ENCODE data around the gene PHF2.

Gene PHF2

DNA sequence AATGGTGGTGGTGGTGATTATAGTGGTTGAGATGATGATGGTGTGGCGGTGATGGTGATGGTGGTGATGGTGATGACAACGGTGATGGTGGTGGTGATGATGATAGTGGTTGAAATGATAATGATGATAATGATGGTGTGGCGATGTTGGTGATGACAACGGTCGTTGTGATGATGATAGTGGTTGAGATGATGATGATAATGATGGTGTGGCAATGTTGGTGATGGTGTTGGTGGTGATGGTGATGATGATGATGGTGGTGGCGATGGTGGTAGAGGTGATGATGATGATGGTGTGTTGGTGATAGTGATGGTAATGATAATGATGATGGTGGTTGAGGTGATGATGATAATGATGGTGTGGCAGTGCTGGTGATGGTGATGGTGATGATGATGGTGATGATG, 48.0 kb downstream of the PHF2 start:
- H3K4me3 ChIP-seq (ENCODE audit: low read depth, low read length): no peak overlapping the region
- no peak for DNase-seq (ENCODE audit: low read depth)
- TF ChIP-seq, protein P1, sequence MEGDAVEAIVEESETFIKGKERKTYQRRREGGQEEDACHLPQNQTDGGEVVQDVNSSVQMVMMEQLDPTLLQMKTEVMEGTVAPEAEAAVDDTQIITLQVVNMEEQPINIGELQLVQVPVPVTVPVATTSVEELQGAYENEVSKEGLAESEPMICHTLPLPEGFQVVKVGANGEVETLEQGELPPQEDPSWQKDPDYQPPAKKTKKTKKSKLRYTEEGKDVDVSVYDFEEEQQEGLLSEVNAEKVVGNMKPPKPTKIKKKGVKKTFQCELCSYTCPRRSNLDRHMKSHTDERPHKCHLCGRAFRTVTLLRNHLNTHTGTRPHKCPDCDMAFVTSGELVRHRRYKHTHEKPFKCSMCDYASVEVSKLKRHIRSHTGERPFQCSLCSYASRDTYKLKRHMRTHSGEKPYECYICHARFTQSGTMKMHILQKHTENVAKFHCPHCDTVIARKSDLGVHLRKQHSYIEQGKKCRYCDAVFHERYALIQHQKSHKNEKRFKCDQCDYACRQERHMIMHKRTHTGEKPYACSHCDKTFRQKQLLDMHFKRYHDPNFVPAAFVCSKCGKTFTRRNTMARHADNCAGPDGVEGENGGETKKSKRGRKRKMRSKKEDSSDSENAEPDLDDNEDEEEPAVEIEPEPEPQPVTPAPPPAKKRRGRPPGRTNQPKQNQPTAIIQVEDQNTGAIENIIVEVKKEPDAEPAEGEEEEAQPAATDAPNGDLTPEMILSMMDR (IDR thresholded peaks at IDR 0.05; ENCODE audit: low read depth, low read length, missing control alignments): no peak

DNA sequence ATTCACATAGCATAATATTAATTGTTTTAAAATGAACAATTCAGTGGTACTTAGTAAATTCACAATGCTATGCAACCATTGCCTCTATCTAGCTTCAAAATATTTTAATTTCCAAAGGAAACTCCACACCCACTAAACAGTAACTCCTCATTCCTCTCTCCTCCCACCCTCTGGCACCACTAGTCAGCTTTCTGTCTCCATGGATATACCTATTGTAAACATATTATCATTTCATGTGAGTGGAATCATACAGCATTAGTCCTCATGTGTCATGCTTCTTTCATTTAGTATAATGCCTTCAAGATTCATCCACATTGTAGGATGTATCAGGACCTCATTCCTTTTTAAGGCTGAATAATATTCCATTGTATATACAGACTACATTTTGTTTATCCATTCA, 48.6 kb downstream of the PHF2 start:
- no peak overlapping the region for H3K4me3 ChIP-seq (ENCODE audit: low read depth, low read length)
- no peak for DNase-seq (ENCODE audit: low read depth)
- TF ChIP-seq, protein P1 (IDR thresholded peaks at IDR 0.05; ENCODE audit: low read depth, low read length, missing control alignments): no peak

DNA sequence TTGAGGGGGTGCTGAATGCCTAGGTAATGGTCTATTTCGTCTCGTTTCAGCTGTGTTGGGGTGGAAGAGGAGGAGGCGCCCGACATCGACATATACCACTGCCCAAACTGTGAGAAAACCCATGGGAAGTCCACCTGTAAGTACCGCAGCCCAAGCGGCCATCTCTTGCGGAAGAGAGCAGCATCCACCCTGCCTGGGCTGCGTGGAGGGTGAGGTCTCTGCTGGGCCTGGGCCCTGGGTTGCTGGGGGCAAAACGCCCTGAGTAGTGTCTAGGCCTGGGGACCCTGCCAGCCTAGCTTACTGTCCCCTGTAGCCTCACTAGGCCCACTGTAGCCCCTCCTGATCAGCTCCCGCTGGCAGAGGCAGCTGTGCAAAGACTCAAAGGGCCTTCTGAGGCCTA, 53.5 kb downstream of the PHF2 start:
- TF ChIP-seq, protein P1 (IDR thresholded peaks at IDR 0.05; ENCODE audit: low read depth, low read length, missing control alignments): no peak

DNA sequence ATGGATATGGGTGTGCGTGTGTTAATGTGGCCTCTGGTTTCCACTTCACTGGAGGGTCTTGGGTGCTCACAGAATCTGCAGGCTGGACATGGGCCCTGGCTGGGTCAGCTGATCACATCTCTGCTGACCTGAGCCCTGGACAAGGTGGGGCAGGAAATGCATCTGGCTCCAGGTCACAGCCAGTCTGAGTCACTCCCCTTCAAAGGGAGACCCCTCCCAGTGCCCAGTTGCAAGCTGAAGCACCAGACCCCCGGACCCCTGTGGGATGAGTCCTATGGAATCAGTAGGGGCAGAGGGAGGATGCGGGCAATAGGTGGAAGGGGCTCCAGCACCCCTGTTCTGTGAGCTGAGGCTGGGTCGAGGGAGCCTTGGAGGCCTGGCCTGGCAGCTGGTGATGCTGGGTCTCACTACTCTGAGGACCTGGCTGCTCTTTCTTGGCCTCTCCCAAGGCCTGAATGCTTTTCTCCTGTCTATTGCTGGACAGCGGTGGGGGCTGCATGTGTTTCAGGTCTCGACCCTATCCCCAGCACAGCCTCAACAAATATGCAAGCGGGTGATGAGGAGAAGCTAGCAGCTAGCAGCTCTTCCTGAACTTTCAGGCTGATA, 54.5 kb downstream of the PHF2 start:
- H3K4me3 ChIP-seq (ENCODE audit: low read depth, low read length): no peak overlapping the region
- TF ChIP-seq, protein P1 (IDR thresholded peaks at IDR 0.05; ENCODE audit: low read depth, low read length, missing control alignments): no peak
- no peak for DNase-seq (ENCODE audit: low read depth)

More for the DNA sequence above, 53.5 kb downstream of the PHF2 start:
- no peak overlapping the region for H3K4me3 ChIP-seq (ENCODE audit: low read depth, low read length)
- DNase-seq (ENCODE audit: low read depth): no peak

DNA sequence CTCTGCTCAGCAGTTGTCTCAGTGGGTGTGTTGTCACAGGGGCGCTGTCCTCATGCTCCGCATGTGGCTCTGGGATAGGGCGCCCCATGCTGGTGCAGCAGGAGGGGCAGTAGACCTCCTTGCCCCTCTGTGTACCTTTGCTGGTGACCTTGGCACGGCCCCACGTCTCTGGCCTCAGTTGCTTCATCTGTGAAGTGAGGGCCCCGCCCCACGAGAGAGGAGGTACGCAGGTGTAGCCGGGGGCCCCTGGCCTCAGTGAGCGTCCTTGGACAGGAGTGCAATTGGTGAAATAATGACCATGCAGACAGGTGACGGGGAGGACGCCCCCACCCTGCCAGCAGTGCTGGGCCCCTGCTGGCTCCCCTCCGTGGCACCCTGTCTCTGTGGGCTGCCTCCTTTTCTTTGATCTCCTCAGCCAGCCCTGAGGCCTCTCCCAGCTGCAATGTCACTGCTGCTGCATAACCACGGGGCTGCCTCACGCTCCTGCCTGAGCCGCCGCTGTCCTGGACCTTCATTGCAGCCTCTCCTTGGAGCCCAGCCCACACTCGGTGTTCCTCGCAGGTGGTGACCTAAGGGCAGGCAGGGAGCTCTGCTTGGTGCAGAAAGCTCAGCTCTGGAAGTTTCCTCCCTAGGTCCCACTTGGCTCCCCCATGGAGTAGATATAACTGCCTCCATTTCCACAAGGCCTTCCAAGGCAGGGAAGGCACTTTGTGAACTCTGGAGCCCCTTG, 57.3 kb downstream of the PHF2 start:
- TF ChIP-seq, protein P1 (IDR thresholded peaks at IDR 0.05; ENCODE audit: low read depth, low read length, missing control alignments): no peak
- H3K4me3 ChIP-seq (ENCODE audit: low read depth, low read length): no peak overlapping the region
- no peak for DNase-seq (ENCODE audit: low read depth)

DNA sequence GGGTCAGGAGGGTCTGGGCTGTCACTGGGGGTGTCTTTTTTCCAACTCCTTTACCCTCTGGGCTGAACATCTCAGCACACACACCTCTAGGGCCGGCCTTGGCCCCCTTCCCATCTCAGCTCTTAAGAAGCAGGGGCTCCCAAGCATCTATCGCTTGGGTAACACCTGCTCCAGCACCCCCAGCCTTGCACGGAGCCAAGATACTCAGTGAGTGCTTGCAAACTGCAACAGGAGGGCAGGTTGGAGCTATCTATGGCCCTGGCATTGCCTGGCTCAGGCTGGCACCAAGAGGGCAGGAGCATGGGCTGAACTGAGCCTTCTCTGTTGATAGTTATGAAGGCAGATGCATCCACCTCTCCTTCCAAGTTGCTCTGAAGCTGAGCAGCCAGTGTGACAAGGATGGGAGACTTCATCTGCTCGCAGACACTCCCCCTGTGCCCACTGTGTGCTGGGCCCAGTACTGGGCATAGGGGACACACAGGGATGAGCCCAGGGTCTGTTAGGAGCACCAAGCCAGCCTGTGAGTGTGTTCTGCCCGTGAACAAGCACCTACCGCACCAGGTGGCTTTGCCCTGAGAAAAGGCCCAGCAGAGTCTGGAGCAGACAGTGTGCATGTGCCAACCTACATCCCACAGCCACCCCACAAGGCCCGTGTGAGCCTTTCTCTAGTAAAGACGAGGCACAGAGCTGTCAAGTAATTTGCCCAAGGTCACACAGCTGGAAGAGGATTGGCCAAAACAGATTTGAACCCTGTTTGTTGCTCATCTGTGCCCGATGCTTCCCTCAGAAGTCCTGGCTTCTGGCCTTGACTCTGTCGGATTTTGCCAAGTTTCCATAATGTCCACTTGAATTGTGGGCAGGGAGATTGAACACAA, 58.2 kb downstream of the PHF2 start:
- TF ChIP-seq, protein P1 (IDR thresholded peaks at IDR 0.05; ENCODE audit: low read depth, low read length, missing control alignments): no peak

More for the DNA sequence above, 58.2 kb downstream of the PHF2 start:
- DNase-seq (ENCODE audit: low read depth): no peak
- no peak overlapping the region for H3K4me3 ChIP-seq (ENCODE audit: low read depth, low read length)

Data from GM12864 (cell line).